ENCODE measurements around the gene SETD6. TPM values are rescaled to one million over a fixed set of nuclear protein-coding genes. Genes with fewer than 3 reads are reported as not detected.

The SETD6 gene
- total RNA-seq, 1 experiment from 2014 or later = 41.1 TPM

- TF ChIP-seq, protein P1, sequence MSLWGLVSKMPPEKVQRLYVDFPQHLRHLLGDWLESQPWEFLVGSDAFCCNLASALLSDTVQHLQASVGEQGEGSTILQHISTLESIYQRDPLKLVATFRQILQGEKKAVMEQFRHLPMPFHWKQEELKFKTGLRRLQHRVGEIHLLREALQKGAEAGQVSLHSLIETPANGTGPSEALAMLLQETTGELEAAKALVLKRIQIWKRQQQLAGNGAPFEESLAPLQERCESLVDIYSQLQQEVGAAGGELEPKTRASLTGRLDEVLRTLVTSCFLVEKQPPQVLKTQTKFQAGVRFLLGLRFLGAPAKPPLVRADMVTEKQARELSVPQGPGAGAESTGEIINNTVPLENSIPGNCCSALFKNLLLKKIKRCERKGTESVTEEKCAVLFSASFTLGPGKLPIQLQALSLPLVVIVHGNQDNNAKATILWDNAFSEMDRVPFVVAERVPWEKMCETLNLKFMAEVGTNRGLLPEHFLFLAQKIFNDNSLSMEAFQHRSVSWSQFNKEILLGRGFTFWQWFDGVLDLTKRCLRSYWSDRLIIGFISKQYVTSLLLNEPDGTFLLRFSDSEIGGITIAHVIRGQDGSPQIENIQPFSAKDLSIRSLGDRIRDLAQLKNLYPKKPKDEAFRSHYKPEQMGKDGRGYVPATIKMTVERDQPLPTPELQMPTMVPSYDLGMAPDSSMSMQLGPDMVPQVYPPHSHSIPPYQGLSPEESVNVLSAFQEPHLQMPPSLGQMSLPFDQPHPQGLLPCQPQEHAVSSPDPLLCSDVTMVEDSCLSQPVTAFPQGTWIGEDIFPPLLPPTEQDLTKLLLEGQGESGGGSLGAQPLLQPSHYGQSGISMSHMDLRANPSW (CRISPR knock-in tag; conservative IDR thresholded peaks at IDR 0.05; ENCODE audit: low read depth) = no peak
- TF ChIP-seq, protein P2, sequence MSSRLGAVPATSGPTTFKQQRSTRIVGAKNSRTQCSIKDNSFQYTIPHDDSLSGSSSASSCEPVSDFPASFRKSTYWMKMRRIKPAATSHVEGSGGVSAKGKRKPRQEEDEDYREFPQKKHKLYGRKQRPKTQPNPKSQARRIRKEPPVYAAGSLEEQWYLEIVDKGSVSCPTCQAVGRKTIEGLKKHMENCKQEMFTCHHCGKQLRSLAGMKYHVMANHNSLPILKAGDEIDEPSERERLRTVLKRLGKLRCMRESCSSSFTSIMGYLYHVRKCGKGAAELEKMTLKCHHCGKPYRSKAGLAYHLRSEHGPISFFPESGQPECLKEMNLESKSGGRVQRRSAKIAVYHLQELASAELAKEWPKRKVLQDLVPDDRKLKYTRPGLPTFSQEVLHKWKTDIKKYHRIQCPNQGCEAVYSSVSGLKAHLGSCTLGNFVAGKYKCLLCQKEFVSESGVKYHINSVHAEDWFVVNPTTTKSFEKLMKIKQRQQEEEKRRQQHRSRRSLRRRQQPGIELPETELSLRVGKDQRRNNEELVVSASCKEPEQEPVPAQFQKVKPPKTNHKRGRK (CRISPR knock-in tag; IDR thresholded peaks at IDR 0.05; ENCODE audit: borderline replicate concordance) = no peak
- TF ChIP-seq AFF4 (CRISPR knock-in tag; IDR thresholded peaks at IDR 0.05; ENCODE audit: borderline replicate concordance) (no peak), ELF4 (CRISPR knock-in tag; IDR thresholded peaks at IDR 0.05; ENCODE audit: low read depth) (no peak), CREB1 (CRISPR knock-in tag; IDR thresholded peaks at IDR 0.05) (no peak), GTF2I (CRISPR knock-in tag; conservative IDR thresholded peaks at IDR 0.05) (no peak), NFE2L1 (CRISPR knock-in tag; IDR thresholded peaks at IDR 0.05) (no peak), NR1H2 (CRISPR knock-in tag; IDR thresholded peaks at IDR 0.05) (no peak), RORB (CRISPR knock-in tag; IDR thresholded peaks at IDR 0.05) (no peak)
- TF ChIP-seq, protein P3, sequence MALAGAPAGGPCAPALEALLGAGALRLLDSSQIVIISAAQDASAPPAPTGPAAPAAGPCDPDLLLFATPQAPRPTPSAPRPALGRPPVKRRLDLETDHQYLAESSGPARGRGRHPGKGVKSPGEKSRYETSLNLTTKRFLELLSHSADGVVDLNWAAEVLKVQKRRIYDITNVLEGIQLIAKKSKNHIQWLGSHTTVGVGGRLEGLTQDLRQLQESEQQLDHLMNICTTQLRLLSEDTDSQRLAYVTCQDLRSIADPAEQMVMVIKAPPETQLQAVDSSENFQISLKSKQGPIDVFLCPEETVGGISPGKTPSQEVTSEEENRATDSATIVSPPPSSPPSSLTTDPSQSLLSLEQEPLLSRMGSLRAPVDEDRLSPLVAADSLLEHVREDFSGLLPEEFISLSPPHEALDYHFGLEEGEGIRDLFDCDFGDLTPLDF (CRISPR knock-in tag; IDR thresholded peaks at IDR 0.05) = no peak
- TF ChIP-seq, protein P4, sequence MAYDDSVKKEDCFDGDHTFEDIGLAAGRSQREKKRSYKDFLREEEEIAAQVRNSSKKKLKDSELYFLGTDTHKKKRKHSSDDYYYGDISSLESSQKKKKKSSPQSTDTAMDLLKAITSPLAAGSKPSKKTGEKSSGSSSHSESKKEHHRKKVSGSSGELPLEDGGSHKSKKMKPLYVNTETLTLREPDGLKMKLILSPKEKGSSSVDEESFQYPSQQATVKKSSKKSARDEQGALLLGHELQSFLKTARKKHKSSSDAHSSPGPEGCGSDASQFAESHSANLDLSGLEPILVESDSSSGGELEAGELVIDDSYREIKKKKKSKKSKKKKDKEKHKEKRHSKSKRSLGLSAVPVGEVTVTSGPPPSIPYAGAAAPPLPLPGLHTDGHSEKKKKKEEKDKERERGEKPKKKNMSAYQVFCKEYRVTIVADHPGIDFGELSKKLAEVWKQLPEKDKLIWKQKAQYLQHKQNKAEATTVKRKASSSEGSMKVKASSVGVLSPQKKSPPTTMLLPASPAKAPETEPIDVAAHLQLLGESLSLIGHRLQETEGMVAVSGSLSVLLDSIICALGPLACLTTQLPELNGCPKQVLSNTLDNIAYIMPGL (CRISPR knock-in tag; IDR thresholded peaks at IDR 0.05) = no peak
These were observed 21.0 kb downstream of the SETD6 start (continued) for GRCh38 chr16:58536278-58536677.

- ChIA-PET CTCF (no interaction called here), POLR2A (no interaction called here)
- no peak overlapping the region for H3K4me3 Mint-ChIP-seq
- H3K4me1 Mint-ChIP-seq = no peaks in the 10 kb centered on the region
- H3K27ac Mint-ChIP-seq = no peak overlapping the region
- no peaks in the 10 kb centered on the region for H3K9me3 Mint-ChIP-seq
- no peaks in the 10 kb centered on the region for H3K27me3 Mint-ChIP-seq (ENCODE audit: low read depth)
- no peak for ATAC-seq
- DNase-seq (ENCODE audit: low spot score) = no peak
- H3K36me3 Mint-ChIP-seq = peaks cover 91% of the 10 kb centered on the region
- no peak for TF ChIP-seq CREM (CRISPR knock-in tag; IDR thresholded peaks at IDR 0.05)
- no peak for TF ChIP-seq ZBTB21 (CRISPR knock-in tag; IDR thresholded peaks at IDR 0.05; ENCODE audit: borderline replicate concordance)
- no peak for TF ChIP-seq MLX (CRISPR knock-in tag; IDR thresholded peaks at IDR 0.05)
- TF ChIP-seq ZNF281 (CRISPR knock-in tag; IDR thresholded peaks at IDR 0.05) = no peak
- TF ChIP-seq EMX1 (CRISPR knock-in tag; IDR thresholded peaks at IDR 0.05) = no peak
- TF ChIP-seq ATF3 (CRISPR knock-in tag; conservative IDR thresholded peaks at IDR 0.05) = no peak
- TF ChIP-seq USF1 (CRISPR knock-in tag; IDR thresholded peaks at IDR 0.05) = no peak
- no peak for TF ChIP-seq NFATC4 (CRISPR knock-in tag; IDR thresholded peaks at IDR 0.05)
These were observed 22.0 kb downstream of the SETD6 start for GRCh38 chr16:58537124-58537906.

Data from WTC11 (cell line).